IPS-18a (cell line): ENCODE measurements around the gene COMMD1.
"Not testable (repeated sequence)": the region's sequence is repeated elsewhere in the genome, so short reads cannot be mapped to it uniquely, and the experiment has no call there.

Source experiments
- H3K27ac ChIP-seq: one replicate; pipeline ENCODE4 v1.5.1; 2013; ENCODE audit warnings: low read length
- H3K27me3 ChIP-seq: one replicate; pipeline ENCODE4 v1.6.1; 2013; ENCODE audit warnings: mild to moderate bottlenecking, low read length; ENCODE audit not compliant: control insufficient read depth, insufficient read depth
- H3K36me3 ChIP-seq: one replicate; pipeline ENCODE4 v1.6.1; 2013; ENCODE audit warnings: low read depth, low read length; ENCODE audit not compliant: control insufficient read depth
- H3K4me1 ChIP-seq: one replicate; pipeline ENCODE4 v1.6.1; 2013; ENCODE audit warnings: low read depth, low read length; ENCODE audit not compliant: control insufficient read depth
- H3K4me3 ChIP-seq: one replicate; pipeline ENCODE4 v1.5.1; 2013; ENCODE audit warnings: low read length
- H3K9ac ChIP-seq: one replicate; pipeline ENCODE4 v1.6.1; 2013; ENCODE audit warnings: mild to moderate bottlenecking, low read length, moderate library complexity
- H3K9me3 ChIP-seq: one replicate; pipeline ENCODE4 v1.6.1; 2013; ENCODE audit warnings: low read depth, low read length; ENCODE audit not compliant: control insufficient read depth

COMMD1 gene

GRCh38 chr2:62133320-62133823 lies 227.9 kb downstream of the COMMD1 start:
- no peak overlapping the region for H3K4me3 ChIP-seq
- H3K27me3 ChIP-seq, result no peaks in the 10 kb centered on the region
- H3K9me3 ChIP-seq, result no peaks in the 10 kb centered on the region
- H3K27ac ChIP-seq, result no peak overlapping the region
- H3K4me1 ChIP-seq, result no peaks in the 10 kb centered on the region
- H3K9ac ChIP-seq, result no peak overlapping the region
- H3K36me3 ChIP-seq, result no peaks in the 10 kb centered on the region

GRCh38 chr2:62136956-62137830 lies 231.7 kb downstream of the COMMD1 start:
- Histone ChIP-seq H3K9me3 (no peaks in the 10 kb centered on the region), H3K27ac (no peak overlapping the region), H3K4me3 (no peak overlapping the region), H3K27me3 (no peaks in the 10 kb centered on the region), H3K9ac (no peak overlapping the region), H3K36me3 (no peaks in the 10 kb centered on the region), H3K4me1 (no peaks in the 10 kb centered on the region)

- H3K36me3 ChIP-seq, result no peaks in the 10 kb centered on the region
- no peaks in the 10 kb centered on the region for H3K27me3 ChIP-seq
- H3K4me1 ChIP-seq, result no peaks in the 10 kb centered on the region
- H3K9ac ChIP-seq, result no peak overlapping the region
- H3K4me3 ChIP-seq, result no peak overlapping the region
- no peak overlapping the region for H3K27ac ChIP-seq
- H3K9me3 ChIP-seq, result no peaks in the 10 kb centered on the region
These were observed 235.1 kb downstream of the COMMD1 start for GRCh38 chr2:62140426-62141141.

- no peaks in the 10 kb centered on the region for H3K4me1 ChIP-seq
- H3K4me3 ChIP-seq, result no peak overlapping the region
- H3K27ac ChIP-seq, result no peak overlapping the region
- no peak overlapping the region for H3K9ac ChIP-seq
- H3K36me3 ChIP-seq, result no peaks in the 10 kb centered on the region
- H3K9me3 ChIP-seq, result no peaks in the 10 kb centered on the region
- no peaks in the 10 kb centered on the region for H3K27me3 ChIP-seq
These were observed 235.8 kb downstream of the COMMD1 start for GRCh38 chr2:62141142-62141740.

GRCh38 chr2:62142054-62142453 lies 236.6 kb downstream of the COMMD1 start:
- H3K9ac ChIP-seq, result no peak overlapping the region
- H3K4me1 ChIP-seq, result no peaks in the 10 kb centered on the region
- H3K4me3 ChIP-seq, result no peak overlapping the region
- no peaks in the 10 kb centered on the region for H3K36me3 ChIP-seq
- H3K9me3 ChIP-seq, result no peaks in the 10 kb centered on the region
- no peak overlapping the region for H3K27ac ChIP-seq
- no peaks in the 10 kb centered on the region for H3K27me3 ChIP-seq

GRCh38 chr2:62143696-62144095 lies 238.2 kb downstream of the COMMD1 start:
- Histone ChIP-seq H3K27ac (no peak overlapping the region), H3K27me3 (no peaks in the 10 kb centered on the region), H3K9me3 (no peaks in the 10 kb centered on the region), H3K4me1 (no peaks in the 10 kb centered on the region), H3K36me3 (no peaks in the 10 kb centered on the region), H3K9ac (no peak overlapping the region), H3K4me3 (no peak overlapping the region)

- Histone ChIP-seq H3K9me3 (no peaks in the 10 kb centered on the region), H3K9ac (no peak overlapping the region), H3K27ac (no peak overlapping the region), H3K27me3 (no peaks in the 10 kb centered on the region), H3K4me1 (no peaks in the 10 kb centered on the region), H3K4me3 (no peak overlapping the region), H3K36me3 (no peaks in the 10 kb centered on the region)
These were observed 239.4 kb downstream of the COMMD1 start for GRCh38 chr2:62144689-62145477.

- peaks cover 1% of the 10 kb centered on the region for H3K4me1 ChIP-seq
- no peaks in the 10 kb centered on the region for H3K27me3 ChIP-seq
- H3K4me3 ChIP-seq, result no peak overlapping the region
- H3K9ac ChIP-seq, result no peak overlapping the region
- H3K36me3 ChIP-seq, result no peaks in the 10 kb centered on the region
- H3K9me3 ChIP-seq, result no peaks in the 10 kb centered on the region
- H3K27ac ChIP-seq, result no peak overlapping the region
These were observed 240.1 kb downstream of the COMMD1 start for GRCh38 chr2:62145478-62146100.

- H3K9me3 ChIP-seq, H3K27me3 ChIP-seq, H3K27ac ChIP-seq, H3K4me3 ChIP-seq, H3K9ac ChIP-seq, H3K36me3 ChIP-seq: not testable (repeated sequence)
- H3K4me1 ChIP-seq, result peaks cover 11% of the 10 kb centered on the region
These were observed 241.3 kb downstream of the COMMD1 start for GRCh38 chr2:62146790-62147189.

GRCh38 chr2:62147610-62148301 lies 242.3 kb downstream of the COMMD1 start:
- no peak overlapping the region for H3K9ac ChIP-seq
- no peak overlapping the region for H3K4me3 ChIP-seq
- no peak overlapping the region for H3K27ac ChIP-seq
- peaks cover 11% of the 10 kb centered on the region for H3K4me1 ChIP-seq
- no peaks in the 10 kb centered on the region for H3K27me3 ChIP-seq
- H3K9me3 ChIP-seq, result no peaks in the 10 kb centered on the region
- no peaks in the 10 kb centered on the region for H3K36me3 ChIP-seq
